HFFc6 (cell line): ENCODE measurements around the gene NECTIN4. TPM values are rescaled to one million over a fixed set of nuclear protein-coding genes. Genes with fewer than 3 reads are reported as not detected.

Experiments
- DNase-seq: peaks from one replicate; pipeline ENCODE4 v3.0.0-alpha.2; 2018
- H3K27ac Mint-ChIP-seq: 2 replicates; pipeline ENCODE4 v1.8.0; 2020; ENCODE audit warnings: mild to moderate bottlenecking, mixed read lengths
- H3K27me3 Mint-ChIP-seq: 2 replicates; pipeline ENCODE4 v1.8.0; 2021; ENCODE audit warnings: mild to moderate bottlenecking, moderate library complexity, mixed read lengths; ENCODE audit not compliant: insufficient read depth
- H3K36me3 Mint-ChIP-seq: 2 replicates; pipeline ENCODE4 v1.8.0; 2021; ENCODE audit warnings: low read depth, mixed read lengths
- H3K4me1 Mint-ChIP-seq: 2 replicates; pipeline ENCODE4 v1.8.0; 2020; ENCODE audit warnings: low read depth, mixed read lengths
- H3K4me3 Mint-ChIP-seq: 2 replicates; pipeline ENCODE4 v1.8.0; 2020; ENCODE audit warnings: mild to moderate bottlenecking, moderate library complexity, mixed read lengths
- H3K9me3 Mint-ChIP-seq: 2 replicates; pipeline ENCODE4 v1.8.0; 2020; ENCODE audit warnings: mild to moderate bottlenecking, mixed read lengths
- CTCF ChIP-seq: fragments of 200-600 bp; sonication (generic); IDR thresholded peaks from 2 replicates; pipeline ENCODE4 v1.5.0; 2021; ENCODE audit warnings: antibody characterized with exemption, mild to moderate bottlenecking
- total RNA-seq, 6 experiments: library from RNA; stranded (reverse); fragmentation: NEBNext Ultra II Directional; extraction: Animal tissue kit (Norgen Biotek cat#: 25700); gene quantifications; 2 replicates in 1 of 6; 3 replicates in 5 of 6; pipeline ENCODE4 v1.2.3, GENCODE V29; 2021

NECTIN4 gene
- total RNA-seq, 6 experiments from 2014 or later, result 0.09 to 0.14 TPM; not detected in 4

GRCh38 chr1:161073474-161074121 is 15.8 kb downstream of the NECTIN4 start:
- Mint-ChIP-seq H3K4me1 (no peaks in the 10 kb centered on the region), H3K27ac (no peak overlapping the region), H3K9me3 (no peaks in the 10 kb centered on the region), H3K27me3 (peaks cover 2% of the 10 kb centered on the region), H3K36me3 (no peaks in the 10 kb centered on the region), H3K4me3 (no peak overlapping the region)
- no peak for DNase-seq
- no peak for TF ChIP-seq CTCF

- no peak overlapping the region for H3K4me3 Mint-ChIP-seq
- no peaks in the 10 kb centered on the region for H3K9me3 Mint-ChIP-seq
- no peak for DNase-seq
- TF ChIP-seq CTCF, result no peak
- H3K36me3 Mint-ChIP-seq, result no peaks in the 10 kb centered on the region
- H3K27ac Mint-ChIP-seq, result no peak overlapping the region
- H3K4me1 Mint-ChIP-seq, result peaks cover 5% of the 10 kb centered on the region; the same call in 1 of the 2 replicates
- peaks cover 2% of the 10 kb centered on the region for H3K27me3 Mint-ChIP-seq
Observed at GRCh38 chr1:161072751-161073449, 16.5 kb downstream of the NECTIN4 start.

- no peak overlapping the region for H3K4me3 Mint-ChIP-seq
- DNase-seq, result peak; percentile 28
- H3K27me3 Mint-ChIP-seq, result peaks cover 3% of the 10 kb centered on the region
- peaks cover 5% of the 10 kb centered on the region; the same call in 1 of the 2 replicates for H3K4me1 Mint-ChIP-seq
- no peak overlapping the region for H3K27ac Mint-ChIP-seq
- no peaks in the 10 kb centered on the region for H3K9me3 Mint-ChIP-seq
- no peaks in the 10 kb centered on the region for H3K36me3 Mint-ChIP-seq
- TF ChIP-seq CTCF, result peak; percentile 79
Observed at GRCh38 chr1:161071886-161072371, 17.4 kb downstream of the NECTIN4 start.

- peaks cover 3% of the 10 kb centered on the region for H3K27me3 Mint-ChIP-seq
Observed at GRCh38 chr1:161070761-161071160, 18.6 kb downstream of the NECTIN4 start.

DNA sequence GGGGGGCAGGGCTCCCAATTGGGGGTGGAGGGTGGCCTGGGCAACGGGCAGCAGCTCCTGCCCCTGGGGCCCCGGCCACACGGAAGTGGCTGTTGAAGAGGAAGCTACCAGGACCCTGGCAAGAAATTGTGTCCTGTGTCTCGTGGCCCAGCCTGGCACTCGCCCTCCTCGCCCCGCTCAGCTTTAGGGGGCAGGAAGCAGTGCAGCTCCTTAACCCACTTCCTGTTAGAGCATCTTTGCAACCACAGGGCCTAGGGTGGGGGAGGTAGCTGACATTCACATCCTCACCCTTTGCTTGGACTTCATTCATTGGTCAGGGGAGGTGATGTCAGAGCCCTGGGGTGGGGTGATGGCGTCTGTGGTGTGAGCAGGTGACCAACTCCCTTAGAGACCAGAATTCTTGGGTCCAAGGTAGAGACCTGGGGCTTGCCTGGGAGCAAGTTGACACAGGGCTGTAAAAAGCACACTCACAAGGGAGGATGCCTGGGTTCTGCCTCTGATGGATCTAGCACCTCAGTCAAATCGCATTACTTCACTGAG is 19.6 kb downstream of the NECTIN4 start, which contains the start of gene ARHGAP30:
Gene ARHGAP30, minus strand, starts transcription at position 161 of the 540 bp plus-strand sequence. CDS start 267 bp downstream, outside the sequence.
- no peak for DNase-seq
- Mint-ChIP-seq H3K27me3 (peaks cover 6% of the 10 kb centered on the region), H3K4me1 (peaks cover 5% of the 10 kb centered on the region; the same call in 1 of the 2 replicates), H3K4me3 (no peak within 1 kb of the TSS), H3K36me3 (no peaks in the 10 kb centered on the region), H3K27ac (no peak within 1 kb of the TSS), H3K9me3 (no peaks in the 10 kb centered on the region)
- TF ChIP-seq CTCF, result no peak

More at GRCh38 chr1:161070761-161071160, 18.6 kb downstream of the NECTIN4 start:
- no peak for TF ChIP-seq CTCF
- Mint-ChIP-seq H3K9me3 (no peaks in the 10 kb centered on the region), H3K27ac (no peak overlapping the region), H3K4me3 (no peak overlapping the region), H3K4me1 (peaks cover 5% of the 10 kb centered on the region; the same call in 1 of the 2 replicates), H3K36me3 (no peaks in the 10 kb centered on the region)
- DNase-seq, result no peak
